Measurements from ENCODE around the gene UBN1.

The UBN1 gene, protein sequence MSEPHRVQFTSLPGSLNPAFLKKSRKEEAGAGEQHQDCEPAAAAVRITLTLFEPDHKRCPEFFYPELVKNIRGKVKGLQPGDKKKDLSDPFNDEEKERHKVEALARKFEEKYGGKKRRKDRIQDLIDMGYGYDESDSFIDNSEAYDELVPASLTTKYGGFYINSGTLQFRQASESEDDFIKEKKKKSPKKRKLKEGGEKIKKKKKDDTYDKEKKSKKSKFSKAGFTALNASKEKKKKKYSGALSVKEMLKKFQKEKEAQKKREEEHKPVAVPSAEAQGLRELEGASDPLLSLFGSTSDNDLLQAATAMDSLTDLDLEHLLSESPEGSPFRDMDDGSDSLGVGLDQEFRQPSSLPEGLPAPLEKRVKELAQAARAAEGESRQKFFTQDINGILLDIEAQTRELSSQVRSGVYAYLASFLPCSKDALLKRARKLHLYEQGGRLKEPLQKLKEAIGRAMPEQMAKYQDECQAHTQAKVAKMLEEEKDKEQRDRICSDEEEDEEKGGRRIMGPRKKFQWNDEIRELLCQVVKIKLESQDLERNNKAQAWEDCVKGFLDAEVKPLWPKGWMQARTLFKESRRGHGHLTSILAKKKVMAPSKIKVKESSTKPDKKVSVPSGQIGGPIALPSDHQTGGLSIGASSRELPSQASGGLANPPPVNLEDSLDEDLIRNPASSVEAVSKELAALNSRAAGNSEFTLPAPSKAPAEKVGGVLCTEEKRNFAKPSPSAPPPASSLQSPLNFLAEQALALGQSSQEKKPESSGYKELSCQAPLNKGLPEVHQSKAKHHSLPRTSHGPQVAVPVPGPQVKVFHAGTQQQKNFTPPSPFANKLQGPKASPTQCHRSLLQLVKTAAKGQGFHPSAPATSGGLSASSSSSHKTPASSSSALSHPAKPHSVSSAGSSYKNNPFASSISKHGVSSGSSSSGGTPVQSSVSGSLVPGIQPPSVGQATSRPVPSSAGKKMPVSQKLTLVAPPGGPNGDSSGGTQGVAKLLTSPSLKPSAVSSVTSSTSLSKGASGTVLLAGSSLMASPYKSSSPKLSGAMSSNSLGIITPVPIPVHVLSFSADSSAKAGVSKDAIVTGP (N-terminal part only)

DNA sequence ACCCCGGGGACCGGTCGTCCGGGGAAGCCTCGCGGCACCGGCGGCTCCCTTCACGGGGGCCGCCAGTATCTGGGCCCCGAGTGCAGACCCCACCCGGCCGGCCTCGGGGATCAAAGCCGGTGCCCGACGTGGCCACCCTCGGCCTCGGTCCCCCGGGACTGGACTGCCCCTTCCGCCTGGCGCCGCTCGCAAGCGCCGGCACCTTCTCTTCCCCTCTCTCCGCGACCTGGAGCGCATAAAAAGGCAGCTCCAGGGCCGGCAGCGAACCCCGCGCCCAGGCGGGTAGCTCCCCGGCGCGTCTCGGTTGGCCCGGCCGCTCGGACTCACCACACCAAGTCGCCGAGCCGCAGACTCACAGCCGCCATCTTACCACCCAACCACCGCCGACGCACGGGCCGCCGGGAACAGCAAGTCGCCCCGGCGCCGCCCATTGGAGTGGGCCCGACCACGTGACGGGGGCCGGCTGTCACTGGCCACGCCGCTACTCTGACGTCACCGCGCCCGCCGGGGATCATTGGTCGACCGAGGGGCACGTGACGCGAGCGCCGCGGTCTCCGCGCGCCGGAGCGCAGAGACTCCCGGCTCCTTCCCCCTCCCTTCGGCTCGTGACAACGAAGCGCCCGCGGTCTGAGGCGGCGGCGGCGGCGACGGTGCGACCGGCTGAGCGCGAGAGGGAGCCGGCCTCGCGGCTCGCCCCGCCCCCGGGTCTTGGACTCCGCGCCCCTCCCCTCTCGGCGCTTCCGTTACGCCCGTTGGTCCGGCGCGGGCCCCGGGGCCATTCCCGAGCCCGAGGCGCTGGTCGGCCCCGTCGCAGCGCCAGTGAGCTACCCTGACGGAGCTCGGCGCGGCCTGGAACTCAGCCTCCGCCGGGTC is at the start of gene UBN1, which contains the start of gene GLYR1:
TSS of gene UBN1 (plus strand) at position 581 of the 873 bp plus-strand sequence. CDS start 5,437 bp downstream, outside the sequence.
TSS of gene GLYR1 (minus strand) at position 388 of the 873 bp plus-strand sequence. CDS start at position 365, 23 bp downstream.
- peak; percentile 100 for DNase-seq

DNA sequence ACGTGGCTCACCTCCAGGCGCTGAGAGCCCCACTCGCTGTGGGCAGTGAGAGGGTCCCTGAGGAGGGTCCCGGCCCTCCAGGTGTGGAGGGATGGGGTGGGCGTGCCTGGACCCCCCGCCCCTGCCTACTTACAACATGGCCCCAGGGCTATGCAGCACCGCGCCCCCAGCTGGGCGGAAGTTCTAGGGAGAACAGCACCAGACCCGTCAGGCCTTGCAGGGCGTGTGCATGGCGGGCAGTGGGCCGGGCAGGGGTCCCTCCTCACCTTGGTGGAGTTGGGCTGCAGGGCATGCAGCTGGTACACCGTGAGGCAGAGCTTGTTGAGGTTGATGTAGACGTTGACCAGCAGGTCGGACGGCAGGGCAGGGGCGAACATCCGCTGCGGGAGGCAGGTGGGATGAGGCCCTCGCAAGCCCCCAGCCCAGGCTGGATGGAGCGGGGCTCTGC is 49.5 kb upstream of the UBN1 start:
- no peak for DNase-seq

DNA sequence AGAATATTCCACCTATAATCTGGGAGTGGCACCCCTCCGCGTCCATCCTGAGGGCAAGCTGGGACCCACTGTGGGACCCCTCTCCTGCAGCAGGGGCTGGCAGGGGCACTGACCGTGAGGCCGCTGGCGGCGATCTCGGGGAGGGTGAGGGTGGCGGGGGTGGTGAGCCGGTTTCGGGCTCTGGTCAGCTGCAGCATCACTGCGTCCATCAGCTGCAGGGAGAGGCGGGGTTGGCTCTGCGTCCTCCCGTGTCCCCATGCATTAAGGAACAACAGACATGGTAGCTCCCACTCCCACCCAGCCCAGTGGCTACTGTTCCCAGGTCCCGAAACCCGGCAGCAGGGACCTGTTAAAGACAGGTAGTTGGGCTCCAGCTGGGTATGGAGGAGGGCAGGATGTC is 48.8 kb upstream of the UBN1 start:
- DNase-seq, result no peak

DNA sequence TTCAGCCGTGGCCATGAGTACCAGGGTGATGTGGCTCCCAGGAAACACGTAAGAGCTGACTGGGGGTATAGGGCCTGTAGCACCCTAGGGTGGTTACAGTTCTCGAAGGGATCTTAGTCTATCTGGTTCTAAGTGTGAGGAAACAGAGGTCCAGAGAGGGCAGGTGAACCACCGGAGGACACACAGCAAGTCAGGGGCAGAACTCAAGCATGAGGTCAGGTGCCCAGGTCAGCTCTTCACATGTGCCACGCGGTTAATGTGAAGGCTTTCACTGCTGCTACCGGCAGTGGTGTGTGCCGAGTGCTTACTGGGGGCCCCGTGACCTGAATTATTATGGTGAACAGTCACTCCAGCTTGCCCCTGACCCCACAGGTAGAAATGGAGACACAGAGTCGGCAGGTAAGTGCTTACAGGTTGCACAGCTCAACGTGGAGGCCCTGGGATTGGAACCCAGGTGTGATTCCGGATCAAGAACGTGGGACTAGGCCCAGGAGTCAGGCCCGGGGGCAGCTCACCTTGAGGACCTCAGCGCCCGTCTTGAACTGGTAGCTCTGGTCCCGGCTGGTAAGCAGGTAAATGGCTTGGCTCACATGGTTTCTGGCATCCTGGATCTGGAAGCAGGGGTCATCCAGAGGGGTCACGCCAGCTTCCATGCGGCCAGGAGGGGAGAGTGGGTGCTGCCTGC is 48.0 kb upstream of the UBN1 start:
- DNase-seq, result no peak

DNA sequence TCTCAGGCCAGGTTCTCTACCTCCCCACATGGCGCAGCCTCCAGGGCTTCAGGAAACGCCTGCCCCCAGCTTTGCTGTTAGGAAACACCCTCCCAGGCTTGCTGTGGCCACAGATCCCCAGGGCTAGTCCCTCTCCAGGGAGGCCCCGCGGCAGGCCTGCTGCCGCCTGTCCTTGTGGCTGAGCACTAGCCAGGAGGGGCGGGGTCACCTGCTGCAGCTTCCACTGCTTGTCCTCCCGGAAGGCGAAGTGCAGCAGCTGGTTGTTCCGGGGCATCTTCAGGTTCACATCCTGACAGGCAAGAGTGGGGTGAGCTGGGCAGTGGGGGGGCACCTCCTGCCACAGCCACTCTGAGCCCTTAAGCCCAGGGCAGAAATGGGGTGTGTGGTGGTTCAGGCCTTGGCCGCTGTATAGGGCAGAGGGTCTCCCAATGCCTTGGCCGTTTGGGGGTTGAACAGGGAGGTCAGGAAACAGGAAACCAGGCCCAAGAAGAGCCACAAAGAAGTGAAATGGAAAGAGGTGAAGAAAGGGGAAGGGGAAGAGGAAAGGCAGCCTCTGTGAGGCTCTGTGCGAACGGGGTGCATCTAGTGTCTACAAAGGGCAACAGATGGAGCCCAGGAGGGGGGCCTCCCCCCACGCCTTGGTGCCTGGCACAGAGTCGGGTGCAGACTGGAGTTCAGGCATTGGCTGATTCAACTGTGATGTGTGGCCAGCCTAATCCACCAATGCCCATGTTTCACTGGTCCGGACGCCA is 46.8 kb upstream of the UBN1 start:
- DNase-seq, result no peak

DNA sequence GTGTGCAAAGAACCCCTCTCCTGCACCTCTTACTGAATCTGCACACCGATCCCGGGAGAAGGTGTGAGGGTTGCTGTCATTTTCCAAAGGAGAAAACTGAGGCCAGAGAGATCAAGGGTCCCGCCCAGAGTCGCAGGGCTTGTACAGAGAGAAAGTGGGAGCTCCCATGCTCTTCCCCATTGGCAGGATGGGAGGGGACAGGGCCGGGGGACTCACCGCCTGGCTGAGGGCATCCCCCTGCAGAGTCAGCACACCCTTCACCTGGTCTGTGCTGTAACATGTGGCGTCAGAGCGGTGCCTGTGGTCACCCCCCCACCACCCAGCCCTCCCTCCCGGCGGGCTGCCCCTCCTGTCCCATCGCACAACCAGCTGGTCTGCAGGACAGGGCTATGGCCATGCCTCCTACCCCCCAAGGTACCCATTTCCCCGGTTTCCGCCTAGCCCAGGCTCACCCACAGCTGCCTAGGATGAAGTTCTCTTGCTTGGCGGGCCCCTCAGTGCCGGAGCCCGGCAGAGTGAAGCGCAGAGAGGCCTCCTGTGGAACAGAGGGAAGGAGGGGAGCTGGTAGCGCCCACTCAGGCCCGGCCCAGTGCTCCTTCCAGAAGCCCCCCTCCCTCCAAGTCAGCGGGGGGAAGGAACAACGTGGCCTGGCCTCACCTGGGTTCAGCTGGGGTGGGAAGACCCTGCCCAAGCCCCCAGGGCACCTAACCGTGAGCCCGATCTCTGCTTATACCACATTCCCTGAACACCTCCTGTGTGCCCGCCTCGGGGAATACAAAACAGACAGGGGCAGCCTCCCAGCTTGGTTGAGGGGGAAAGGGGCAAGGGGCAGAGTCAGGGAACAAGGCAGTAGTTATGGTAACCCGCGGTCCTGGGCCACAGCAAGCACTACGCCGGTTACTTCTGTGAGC is 46.0 kb upstream of the UBN1 start:
- no peak for DNase-seq

DNA sequence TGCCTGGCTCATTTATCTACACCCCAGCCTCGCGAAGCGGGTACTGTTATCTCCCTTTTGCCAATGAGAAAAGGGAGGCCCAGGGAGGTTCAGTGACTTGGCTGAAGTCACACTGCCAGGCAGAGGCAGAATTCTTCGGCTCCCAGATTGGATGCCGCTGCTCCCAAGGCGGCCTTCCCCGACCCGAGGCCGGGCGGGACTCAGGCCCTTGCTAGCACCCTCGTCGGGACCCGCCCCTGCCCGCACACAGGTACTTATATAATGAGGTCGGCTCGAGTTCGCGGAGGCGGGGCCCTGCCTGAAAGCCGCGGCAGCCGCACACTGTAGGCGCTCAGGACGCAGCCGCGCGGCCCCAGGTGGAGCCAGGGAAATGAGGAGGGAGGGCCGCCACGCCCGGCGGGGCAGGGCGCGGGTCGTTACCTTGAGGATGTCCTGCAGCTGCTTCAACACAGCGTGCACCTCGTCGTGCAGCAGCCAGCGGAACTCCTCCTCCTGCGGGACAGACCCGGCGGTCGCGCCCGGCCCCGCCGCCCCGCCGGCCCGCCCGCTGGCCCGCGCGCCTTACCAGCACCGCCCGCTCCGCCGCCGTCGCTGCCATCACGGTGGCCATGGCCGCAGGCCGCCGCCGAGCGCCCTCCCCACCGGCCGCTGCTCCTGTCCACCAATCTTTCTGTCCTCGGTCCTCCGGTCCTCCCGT is 45.2 kb upstream of the UBN1 start, which contains the start of gene ROGDI:
TSS of gene ROGDI (minus strand) at position 672 of the 697 bp plus-strand sequence. CDS start at position 610, 62 bp downstream.
- DNase-seq, result peak; percentile 77

DNA sequence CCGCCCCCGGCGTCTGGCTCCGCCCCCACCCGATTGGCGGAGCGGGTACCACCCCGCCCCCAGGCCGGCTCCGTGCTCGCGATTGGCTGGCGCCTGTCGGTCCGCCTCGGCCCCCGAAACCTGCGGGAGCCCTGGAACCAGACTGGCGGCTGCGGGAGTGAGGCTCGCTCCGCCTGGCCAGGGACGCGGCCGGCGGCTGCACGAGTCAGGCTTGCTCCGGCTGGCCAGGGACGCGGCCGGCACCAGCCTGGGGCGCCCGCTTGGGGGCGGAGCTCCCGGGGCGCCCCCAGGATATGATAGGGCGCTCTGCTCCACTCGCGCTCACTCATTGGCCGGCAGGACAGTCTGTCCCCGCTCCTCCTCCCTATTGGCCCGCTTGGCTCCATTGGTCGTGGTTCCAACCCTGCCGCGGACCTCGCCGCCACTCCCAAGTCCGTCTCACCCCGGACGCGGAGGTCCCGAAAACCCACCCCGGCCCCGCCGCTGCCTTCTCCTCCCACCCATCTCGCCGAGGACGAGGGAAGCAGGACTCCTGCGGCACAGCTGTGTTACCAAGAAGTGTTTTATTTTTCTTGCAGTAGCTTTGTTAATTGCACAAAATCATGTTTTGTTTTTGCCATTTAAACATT is 44.5 kb upstream of the UBN1 start:
- peak; percentile 92 for DNase-seq

DNA sequence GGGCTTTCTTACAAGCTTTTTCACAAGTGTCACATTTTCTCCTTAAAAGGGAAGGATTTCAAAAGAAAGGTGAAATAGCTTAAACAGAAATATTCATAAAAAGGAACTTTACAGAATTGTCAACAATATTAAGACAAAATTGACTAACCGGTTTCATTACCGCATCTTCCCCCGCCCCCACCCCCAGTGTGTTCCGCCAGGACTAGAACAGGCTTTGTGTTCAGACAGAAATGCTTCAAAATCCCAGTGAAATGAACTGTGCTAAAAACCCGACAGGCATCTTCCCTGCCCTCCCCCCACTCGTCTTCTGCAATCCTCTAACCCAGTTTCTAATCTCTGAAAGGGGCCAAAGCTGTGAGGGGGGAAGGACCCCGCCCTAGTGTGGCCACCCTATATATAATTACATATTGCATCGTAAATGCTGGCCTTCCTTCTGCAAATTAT is 43.9 kb upstream of the UBN1 start:
- no peak for DNase-seq

DNA sequence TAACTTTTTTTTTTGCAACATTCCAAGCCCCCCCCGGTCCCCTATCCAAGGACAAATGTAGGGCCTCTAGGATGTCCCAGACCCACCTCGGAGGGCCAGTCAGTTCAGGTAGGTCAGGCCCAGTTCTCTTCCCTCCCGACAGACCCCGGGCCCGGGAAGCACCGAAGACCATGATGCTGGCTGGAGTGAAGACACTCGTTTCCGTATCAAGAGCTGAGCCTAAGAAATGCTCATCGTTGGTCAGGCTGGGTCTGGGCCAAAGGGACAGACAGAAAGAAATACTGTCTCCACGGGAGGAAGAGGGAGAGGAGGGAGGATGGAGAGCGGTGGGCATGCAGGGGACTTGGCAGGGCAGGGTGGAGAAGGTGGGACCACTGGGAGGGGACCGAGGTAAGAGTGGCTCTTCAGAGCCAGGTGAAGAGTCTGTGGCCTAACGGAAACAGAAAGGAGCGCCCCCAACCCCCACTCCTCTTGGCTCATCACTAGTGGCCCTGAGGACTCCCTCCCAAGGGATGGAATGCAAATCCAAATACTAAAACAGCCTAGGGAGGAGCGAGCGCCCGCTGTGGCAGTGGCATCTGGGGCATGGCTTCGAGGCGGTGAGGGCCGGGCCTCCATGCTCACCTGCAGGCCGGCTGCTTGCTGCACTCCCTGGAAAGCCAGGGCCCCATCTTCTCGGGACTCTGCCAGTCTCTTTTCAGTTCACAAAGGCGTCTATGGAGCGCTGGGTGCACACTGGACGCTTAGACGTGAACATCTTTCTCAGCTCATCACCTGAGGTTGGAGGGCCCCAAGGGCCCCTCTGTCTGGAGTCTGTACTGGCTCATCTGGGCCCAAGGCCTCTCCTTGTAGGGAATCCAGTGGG is 43.2 kb upstream of the UBN1 start:
- DNase-seq, result no peak

DNA sequence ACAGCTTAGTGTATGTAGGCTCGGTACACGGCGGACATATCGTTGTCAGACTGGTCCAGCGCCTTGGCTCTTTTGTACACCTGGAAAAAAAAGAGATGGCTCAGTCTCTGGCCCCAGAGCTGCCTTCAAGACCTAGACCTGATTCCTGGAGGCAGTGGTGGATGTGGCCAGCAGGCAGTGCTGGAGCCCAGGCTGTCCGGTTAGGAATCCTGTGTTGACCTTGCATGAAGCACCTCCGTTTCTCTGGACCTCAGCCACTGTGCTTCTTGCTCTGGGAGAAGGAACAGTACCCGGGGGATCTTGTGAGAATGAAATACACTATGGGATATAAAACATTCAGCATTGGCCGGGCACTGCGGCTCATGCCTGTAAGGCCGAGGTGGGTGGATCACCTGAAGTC is 42.0 kb upstream of the UBN1 start:
- DNase-seq, result no peak

DNA sequence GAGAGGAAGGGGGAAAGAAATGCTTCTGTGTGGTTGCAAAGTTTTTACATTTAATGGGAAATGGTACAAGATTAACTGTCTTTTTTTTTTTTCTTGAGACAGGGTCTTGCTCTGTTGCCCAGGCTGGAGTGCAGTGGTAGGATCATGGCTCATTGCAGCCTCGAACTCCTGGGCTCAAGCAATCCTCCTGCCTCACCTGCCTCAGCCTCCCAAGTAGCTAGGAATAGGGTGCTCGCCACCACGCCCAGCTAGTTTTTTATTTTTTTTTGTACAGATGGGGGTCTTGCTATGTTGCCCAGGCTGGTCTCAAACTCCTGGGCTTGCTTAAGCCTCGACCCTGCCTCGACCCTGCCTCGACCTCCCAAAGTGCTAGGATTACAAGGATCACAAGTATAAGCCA is 41.0 kb upstream of the UBN1 start:
- DNase-seq, result no peak

DNA sequence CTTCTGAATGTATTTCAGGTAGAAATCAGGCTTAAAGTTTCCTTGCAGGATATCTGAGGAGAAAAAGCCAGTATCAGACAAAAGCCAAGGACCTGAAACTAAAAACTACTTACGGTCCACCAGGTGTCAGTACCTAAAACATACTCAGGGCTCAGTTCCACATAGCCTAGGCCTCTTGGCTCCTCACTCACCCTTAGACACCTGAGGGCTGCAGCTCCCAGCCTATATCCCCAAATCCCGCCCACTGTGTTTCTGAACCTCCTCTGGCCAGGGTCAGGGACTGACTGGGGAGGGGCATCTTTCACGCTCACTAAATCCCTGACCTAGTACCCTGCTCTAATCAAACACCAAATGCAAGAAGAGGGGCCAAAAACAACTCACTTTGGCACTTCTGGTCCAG is 36.0 kb upstream of the UBN1 start:
- no peak for DNase-seq

DNA sequence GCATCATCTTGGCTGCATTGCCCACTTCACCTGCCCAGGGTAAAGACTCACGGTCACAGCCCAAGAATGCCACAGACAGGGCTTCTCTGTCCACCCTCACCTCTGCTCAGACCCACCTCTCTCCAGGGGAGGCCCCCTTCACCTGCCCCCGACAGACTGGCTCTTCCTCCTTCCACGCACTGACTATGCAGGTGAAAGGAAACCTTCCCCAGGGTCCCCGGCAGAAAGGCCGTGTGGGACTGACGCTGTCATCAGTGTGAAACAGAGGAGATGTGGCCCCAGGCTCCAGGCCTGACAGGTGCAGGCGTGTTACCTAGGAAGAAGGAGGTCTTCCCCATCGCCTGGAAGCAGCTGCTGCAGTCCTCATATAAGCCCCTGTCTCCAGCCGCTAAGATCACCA is 35.5 kb upstream of the UBN1 start:
- no peak for DNase-seq

DNA sequence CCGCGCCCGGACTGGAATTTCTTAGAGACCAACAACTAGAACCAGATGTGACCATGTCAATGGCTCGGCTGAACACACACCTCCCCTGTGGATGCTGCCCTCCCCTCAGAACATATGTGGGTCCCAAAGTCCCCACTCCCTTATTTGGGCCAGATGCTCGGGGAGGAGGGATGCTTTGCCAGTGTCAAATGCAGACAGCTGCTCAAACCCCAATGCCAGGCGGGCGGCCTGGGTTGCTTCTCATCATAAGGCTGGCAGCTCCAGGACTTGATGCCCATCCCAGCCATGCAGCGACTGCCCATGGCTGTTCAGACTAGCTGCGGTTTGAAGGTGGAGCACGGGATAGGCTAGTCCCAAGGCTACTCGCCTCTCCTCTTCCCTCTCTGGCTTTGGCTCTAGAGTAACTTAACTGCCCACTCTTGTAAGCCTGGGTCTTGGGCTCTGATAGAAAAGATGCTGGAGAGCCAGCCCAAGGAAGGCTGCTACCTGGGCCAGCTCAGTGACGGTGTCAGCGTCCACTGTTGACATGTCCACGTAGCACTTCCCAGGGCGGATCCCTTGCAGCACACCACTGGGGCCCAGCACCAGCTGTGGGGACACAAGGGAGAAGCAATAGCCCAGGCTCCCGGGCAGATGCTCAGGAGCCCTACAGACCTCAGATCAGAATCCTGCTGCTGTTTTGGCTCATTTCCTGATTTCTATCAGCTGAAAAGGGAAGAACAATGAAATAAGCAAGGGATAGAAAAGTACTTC is 33.9 kb upstream of the UBN1 start:
- DNase-seq, result no peak

DNA sequence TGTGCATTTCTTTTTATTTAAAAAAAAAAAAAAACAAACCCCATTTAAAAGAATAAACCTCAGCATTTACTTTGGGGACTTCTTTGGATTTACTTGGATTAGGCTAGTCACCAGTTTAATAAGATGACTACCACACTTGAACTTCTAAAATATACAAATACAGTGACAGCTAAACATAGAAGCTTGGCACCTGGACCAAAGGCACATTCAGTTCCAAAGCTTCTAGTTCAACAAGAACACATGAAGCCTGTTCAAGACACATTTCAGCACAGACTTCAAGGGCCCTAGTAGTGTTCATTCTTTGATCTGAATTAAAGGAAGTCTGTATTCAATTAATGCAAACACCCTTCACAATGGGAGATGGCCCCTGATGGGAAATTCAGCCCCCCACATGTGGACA is 33.2 kb upstream of the UBN1 start:
- no peak for DNase-seq

Data from activated CD4-positive, alpha-beta T cell treated with anti-CD3 and anti-CD28 coated beads, Interleukin-2, Interleukin-6, amounts not matched to agents 100 ng/mL and 50 ng/mL, durations not matched to agents 16 hours and 8 hours (primary cell).